H54 (cell line): ENCODE results near the gene SYNCRIP.
"Not testable (repeated sequence)": the region's sequence is repeated elsewhere in the genome, so short reads cannot be mapped to it uniquely, and the experiment has no call there.

Experiments used
- DNase-seq: peaks from one replicate; pipeline ENCODE4 v3.0.0; 2011; ENCODE audit warnings: low spot score, mixed read lengths; ENCODE audit not compliant: insufficient read length
- FAIRE-seq: peaks from 3 replicates; lab custom pipeline; 2011; peaks lifted over from hg19 to GRCh38; lab: Jason Lieb, UNC
- POLR2A ChIP-seq: IDR thresholded peaks from 2 replicates; pipeline ENCODE4 v1.6.1; 2011; ENCODE audit warnings: low read depth, mild to moderate bottlenecking, low read length

Gene SYNCRIP

DNA sequence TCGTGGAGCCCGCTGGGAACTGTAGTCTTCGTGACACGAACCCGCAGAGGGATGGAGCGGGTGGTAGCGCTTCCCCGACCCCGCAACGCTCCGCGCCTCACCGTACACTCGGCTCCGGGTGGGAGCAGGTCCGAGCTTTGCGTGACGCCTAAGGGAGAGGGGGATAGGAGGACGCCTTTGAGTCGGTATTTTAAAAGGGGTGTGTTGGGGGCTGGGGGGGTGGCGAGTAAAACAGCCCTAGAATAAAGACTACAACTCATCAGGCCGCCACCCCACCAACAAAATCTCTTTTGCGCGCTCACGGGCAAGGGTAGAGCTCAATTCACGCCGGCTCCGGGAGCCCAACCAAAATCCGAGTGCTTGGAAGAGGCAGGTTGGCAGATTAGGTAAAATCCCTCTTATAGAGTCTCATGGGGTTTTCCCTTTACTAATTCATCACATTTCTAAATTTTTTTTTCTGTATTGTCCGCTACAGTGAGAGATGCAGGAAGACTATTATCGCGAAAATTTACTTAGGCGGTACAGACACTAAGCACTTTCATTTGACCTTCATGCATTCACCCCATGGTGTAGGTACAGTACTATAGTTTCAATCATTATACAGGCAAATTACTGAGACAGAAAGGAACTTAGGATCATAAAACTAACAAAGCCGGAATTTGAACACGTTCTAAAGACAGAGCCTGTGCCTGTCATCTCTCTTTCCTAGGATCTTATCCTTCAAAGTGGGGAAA lies 48.3 kb downstream of the SYNCRIP start:
- peak; percentile 75 for FAIRE-seq
- TF ChIP-seq POLR2A, result no peak
- peak; percentile 6 for DNase-seq

DNA sequence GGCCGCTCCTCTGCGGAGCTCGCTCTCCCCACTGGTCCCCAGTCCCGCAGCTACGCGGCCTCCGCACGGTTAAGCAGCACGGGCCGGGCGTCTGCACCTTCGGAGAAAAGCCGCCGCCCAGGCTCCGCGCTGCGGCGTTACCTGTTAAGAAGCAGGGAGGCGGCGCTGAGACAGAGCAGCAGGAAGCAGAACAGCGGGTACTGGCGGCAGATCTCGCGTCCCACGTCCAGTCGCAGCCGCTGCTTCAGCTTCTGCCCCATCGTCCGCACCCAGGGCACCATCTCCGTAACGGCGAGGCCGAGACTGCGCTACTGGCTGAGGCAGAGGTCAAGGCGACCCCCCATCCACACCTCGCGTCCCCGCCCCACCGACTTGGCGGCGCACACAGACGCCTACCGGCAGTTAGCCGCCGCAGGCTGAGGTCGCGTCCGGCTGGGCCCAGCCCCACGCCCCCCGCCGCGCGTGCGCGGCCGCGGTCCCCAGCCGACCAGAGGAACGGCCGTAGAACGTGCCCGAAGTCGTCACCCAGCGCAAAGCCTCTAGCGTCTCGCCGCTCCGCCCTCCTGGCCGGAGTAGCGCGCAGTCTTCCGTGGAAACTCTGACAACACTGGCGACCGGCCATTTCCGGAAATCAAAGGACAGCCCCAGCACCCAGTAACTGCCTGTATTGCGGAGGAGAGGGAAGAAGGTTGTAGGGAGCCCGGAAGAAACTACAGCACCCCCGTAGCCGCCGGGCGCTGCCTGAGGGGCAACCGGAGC lies 49.1 kb downstream of the SYNCRIP start, which contains the start of gene SNX14:
Gene SNX14 (minus strand): TSS at position 421 of the 759 bp plus-strand sequence. CDS start 140 bp downstream, at position 281.
- DNase-seq (peak; percentile 88), FAIRE-seq (peak; percentile 92)
- peak; percentile 94 for TF ChIP-seq POLR2A

DNA sequence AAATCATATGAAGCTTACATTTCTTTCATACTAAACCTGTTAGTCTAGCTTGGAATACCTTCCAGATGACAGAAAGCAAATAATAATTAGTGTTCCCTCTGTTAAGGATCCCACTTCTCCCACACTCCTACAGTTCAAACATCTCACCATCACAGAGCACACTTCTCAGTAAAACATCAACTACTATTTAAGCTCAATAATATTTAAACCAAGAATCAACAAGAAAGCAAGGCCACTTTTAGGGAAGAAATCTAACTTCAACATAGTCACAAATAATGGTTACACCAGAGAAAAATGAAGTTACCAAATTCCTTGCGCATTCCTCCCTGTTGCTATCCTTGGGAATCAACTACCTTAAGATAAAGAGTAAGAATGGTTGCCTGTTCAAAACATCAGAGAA lies 50.7 kb downstream of the SYNCRIP start:
- DNase-seq (no peak), FAIRE-seq (no peak)
- no peak for TF ChIP-seq POLR2A

DNA sequence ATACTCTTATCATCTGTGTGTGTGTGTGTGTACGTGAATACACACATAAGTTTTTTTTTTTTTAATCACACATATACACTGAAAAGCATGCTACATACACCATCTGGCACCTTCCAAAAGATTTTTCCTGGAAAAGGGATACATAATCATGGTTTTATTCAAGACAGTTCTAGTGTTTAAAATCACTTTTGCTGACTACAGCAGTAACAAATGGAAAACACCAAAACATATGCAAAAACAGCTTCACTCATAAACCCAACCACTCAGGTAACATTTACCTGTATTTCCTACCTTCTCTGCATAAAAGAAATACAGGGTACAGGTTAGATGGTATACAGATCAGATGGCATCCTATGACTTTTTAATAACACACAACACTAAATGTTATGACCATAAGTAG lies 51.5 kb downstream of the SYNCRIP start:
- no peak for TF ChIP-seq POLR2A
- DNase-seq (no peak), FAIRE-seq (no peak)

DNA sequence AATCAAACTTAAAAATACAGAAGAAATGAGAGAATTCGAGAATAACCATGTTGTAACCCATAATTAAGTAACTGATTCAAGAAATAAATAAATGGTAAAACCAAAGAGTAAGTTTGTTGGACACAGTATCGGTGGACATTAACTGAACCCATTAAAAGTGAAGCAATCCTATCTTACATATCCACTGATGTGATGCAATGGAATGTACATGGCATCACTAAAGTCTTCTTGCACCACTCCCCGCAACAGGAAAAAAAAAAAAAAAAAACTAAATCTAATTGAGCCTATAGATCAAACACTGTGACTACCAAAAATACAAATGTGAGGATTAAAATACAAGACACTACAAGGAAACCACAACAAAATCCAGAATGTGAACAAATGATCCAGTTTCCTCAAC lies 56.9 kb downstream of the SYNCRIP start:
- FAIRE-seq (no peak), DNase-seq (no peak)
- TF ChIP-seq POLR2A, result no peak

DNA sequence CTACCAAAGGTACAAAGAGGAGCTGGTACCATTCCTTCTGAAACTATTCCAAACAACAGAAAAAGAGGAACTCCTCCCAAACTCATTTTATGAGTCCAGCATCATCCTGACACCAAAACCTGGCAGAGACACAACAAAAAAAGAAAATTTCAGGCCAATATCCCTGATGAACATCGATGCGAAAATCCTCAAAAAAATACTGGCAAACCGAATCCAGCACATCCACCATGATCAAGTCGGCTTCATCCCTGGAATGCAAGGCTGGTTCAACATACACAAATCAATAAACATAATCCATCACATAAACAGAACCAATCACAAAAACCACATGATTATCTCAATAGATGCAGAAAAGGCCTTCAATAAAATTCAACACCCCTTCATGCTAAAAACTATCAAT lies 59.9 kb downstream of the SYNCRIP start:
- not testable (repeated sequence) for DNase-seq, FAIRE-seq

DNA sequence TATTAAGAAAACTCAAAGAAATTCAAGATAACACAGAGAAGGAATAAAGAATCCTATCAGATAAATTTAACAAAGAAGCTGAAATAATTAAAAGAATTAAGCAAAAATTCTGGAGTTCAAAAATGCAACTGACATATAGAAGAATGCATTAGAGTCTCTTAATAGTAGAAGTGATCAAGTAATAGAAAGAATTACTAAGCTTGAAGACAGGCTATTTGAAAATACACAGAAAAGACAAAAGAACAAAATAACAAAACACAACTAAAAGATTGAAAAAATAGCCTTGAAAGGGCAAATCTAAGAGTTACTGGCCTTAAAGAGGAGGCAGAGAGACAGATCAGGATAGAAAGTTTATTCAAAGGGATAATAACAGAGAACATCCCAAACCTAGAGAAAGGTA lies 61.1 kb downstream of the SYNCRIP start:
- DNase-seq (no peak), FAIRE-seq (no peak)
- TF ChIP-seq POLR2A, result no peak

DNA sequence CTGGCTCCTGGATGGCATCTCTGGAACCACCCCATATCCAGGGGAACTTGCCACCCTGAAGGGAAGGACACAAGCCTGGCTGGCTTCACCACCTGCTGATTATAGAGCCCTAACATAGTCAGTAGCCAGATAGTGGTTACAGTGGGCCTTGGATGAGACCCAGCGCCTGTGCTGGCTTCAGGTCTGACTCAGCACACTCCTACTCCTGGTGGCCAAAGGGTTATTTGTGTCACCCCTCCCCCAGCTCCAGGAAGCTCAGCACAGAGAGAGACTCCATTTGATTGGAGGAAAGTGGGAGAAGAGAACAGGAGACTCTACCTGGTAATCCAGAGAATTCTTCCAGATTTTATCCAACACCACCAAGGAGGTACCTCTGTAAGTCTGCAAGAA lies 61.8 kb downstream of the SYNCRIP start:
- no peak for DNase-seq
- no peak for TF ChIP-seq POLR2A
- FAIRE-seq, result peak; percentile 83

DNA sequence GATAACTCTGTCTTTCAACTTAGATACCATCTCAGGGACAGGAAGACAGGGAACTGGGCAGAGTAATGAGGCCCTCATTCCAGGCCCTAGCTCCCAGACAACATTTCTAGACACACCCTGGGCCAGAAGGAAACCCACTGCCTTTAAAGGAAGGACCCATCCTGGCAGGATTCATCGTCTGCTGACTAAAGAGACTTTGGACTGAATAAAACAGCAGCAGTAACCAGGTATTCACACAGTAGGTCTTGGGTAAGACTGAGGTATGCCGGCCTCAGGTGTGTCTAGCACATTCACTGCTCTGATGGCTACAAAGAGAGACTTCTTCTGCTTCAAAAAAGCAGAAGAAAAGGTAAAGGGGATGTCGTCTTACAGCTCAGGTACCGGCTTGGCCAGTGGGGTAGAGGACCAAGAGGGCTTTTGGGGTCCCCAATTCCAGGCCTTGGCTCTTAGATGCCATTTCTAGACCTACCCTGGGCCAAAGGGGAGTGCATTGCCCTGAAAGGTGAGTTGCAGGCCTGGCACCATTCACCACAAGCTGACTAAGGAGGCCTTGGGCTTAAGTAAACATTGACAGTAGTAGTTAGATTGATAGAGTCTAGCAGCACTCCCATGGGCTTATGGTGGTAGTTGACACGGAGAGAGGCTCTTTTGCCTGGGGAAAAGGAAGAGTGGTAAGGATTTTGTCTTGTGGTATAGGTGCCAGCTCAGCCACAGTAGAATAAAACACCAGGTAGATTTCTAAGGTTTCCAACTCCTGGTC lies 62.4 kb downstream of the SYNCRIP start:
- DNase-seq, result no peak
- no peak for TF ChIP-seq POLR2A
- no peak for FAIRE-seq

DNA sequence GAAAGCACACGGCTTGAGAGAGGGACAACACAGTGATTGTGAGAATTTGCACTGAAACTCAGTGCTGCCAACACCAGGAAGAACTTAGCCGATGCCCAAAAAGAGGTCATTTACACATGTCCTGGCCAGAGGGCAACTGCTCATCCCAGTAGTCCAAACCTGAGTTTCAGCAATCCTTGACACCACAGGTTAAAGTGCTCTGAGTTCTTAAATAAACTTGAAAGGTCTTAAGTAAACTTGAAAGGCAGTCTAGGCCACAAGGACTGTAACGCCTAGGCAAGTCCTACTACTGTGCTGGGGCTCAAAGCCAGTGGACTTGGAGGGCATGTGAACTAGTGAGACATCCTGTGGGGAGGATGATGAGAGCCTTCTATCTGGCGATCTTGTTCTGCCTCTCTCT lies 63.1 kb downstream of the SYNCRIP start:
- FAIRE-seq (no peak), DNase-seq (no peak)
- no peak for TF ChIP-seq POLR2A

DNA sequence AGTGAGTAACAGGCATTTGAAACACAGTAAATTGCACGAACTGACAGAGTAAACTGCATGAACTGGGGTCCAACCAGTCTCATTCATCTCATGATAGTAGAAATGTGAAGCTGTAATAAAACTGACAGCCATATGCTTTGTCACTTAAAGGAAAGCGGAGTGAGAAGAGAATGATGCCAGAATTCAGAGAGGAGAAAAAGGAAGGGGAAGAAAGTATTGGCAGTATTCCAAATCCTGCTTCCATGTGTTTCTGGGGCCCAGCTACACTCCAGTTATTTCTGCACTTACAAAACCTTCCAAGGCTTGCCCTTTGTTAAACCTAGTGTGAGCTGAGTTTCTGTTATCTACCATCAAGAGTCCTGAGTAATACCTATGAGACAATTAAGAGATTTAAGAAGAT lies 66.2 kb downstream of the SYNCRIP start:
- DNase-seq (no peak), FAIRE-seq (no peak)
- TF ChIP-seq POLR2A, result no peak

DNA sequence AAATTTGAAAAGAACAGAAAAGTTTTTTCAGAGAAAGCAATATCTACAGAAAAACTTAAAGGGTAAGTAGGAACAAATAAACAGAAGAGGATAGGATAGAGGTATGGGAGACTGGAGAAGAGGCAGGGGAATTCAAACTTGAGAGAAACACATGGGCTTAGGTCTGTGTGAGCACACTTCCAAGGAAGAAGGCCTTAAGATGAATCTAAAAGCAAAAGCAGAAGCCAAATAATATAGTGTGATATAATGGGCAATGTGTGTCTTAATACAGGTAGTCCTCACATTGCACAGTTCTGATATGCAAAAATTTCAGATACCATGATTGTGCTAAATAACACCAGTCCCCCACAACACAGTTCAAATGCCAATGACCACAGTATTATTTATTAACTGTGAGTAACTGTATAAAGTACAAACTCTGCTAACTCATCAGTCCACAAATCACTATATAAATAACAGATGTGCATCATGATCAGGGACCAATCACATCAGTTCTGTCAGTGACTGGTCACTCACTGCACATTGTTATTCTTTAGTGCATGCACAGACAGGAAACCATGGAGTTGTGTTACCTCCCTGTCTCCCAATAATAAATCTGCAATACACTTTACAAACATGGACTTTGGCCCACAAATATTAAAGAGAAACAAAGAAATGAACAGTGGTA lies 67.6 kb downstream of the SYNCRIP start:
- TF ChIP-seq POLR2A, result no peak
- peak; percentile 72 for FAIRE-seq
- no peak for DNase-seq

DNA sequence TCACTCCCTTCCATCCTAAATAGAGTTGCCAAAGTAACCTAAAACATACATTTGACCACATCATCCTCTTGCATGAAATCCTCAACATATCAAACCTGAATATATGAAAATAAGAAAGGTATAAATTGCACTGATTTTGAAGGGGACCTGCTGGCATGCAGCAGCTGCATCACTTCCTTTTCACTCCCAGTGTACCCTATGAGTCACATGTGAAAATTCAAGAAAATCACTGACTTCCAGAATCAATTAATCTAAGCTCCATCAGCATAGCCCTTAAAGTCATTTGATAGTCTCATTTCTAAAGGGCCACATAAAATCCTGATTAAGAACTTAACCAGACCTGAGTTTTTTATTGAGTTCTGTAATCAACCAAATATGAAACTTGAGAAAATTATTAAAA lies 73.4 kb downstream of the SYNCRIP start:
- FAIRE-seq (peak; percentile 83), DNase-seq (peak; percentile 14)
- no peak for TF ChIP-seq POLR2A

DNA sequence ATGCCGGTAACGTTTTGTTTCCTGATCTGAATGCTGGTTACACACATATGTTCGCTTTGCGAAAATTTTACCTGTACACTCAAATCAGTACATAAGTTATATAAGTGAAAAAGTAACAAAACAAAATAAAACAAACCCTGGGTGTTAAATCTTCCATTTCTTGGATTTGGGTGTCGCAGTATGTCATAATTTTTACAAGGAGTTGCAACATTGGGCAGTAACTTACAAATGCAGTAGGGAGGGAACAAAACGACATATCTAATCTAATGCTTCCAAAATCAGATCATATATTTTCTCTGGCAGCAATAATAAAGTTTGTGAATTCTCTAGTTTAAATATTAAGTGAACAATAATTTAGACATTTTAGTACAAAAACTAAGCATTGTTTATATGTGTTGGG lies 74.3 kb downstream of the SYNCRIP start:
- TF ChIP-seq POLR2A, result no peak
- FAIRE-seq (peak; percentile 61), DNase-seq (no peak)
